OCI-LY1 (cell line): ENCODE results near the gene UTP25.
A peak's percentile ranks its signal among the peaks of the same experiment; 100 is the strongest.

ENCODE experiments used
- H2AFZ ChIP-seq: fragments of 200-600 bp; sonication (generic), shearing (Covaris generic); 2 replicates; pipeline ENCODE4 v1.6.0; 2014; ENCODE audit warnings: antibody characterized with exemption, mild to moderate bottlenecking, low read length
- H3F3A ChIP-seq: fragments of 200-600 bp; sonication (generic), shearing (Covaris generic); 2 replicates; pipeline ENCODE4 v1.6.0; 2014; ENCODE audit warnings: mild to moderate bottlenecking, antibody characterized with exemption, low read length, moderate library complexity; ENCODE audit not compliant: insufficient read depth
- H3K27ac ChIP-seq: fragments of 200-600 bp; sonication (generic); 2 replicates; pipeline ENCODE4 v1.5.1; 2014; ENCODE audit warnings: low read length, mixed run types, mild to moderate bottlenecking, low read depth; ENCODE audit not compliant: poor library complexity, severe bottlenecking
- H3K27me3 ChIP-seq: fragments of 200-600 bp; sonication (generic); 2 replicates; pipeline ENCODE4 v1.6.0; 2014; ENCODE audit warnings: antibody characterized with exemption, mild to moderate bottlenecking, low read length, moderate library complexity; ENCODE audit not compliant: insufficient read depth
- H3K36me3 ChIP-seq: fragments of 200-600 bp; sonication (generic); 2 replicates; pipeline ENCODE4 v1.6.1; 2014; ENCODE audit warnings: mild to moderate bottlenecking, antibody characterized with exemption, low read length, moderate library complexity, mixed read lengths; ENCODE audit not compliant: insufficient read depth
- H3K4me1 ChIP-seq: fragments of 200-600 bp; sonication (generic); 2 replicates; pipeline ENCODE4 v1.5.1; 2014; ENCODE audit warnings: mild to moderate bottlenecking, low read length, moderate library complexity; ENCODE audit not compliant: insufficient read depth, severe bottlenecking
- H3K4me2 ChIP-seq: fragments of 200-600 bp; sonication (generic), shearing (Covaris generic); 2 replicates; pipeline ENCODE4 v1.6.1; 2014; ENCODE audit warnings: low read length
- H3K4me3 ChIP-seq: fragments of 200-600 bp; sonication (generic); 2 replicates; pipeline ENCODE4 v1.5.1; 2014; ENCODE audit warnings: low read length, low read depth, mild to moderate bottlenecking, mixed read lengths; ENCODE audit not compliant: poor library complexity, severe bottlenecking
- H3K79me2 ChIP-seq: fragments of 200-600 bp; shearing (Covaris generic); 2 replicates; pipeline ENCODE4 v1.6.1; 2016; ENCODE audit warnings: mixed run types, low read length, mixed read lengths; ENCODE audit not compliant: insufficient read depth
- H3K9ac ChIP-seq: fragments of 200-600 bp; sonication (generic), shearing (Covaris generic); 2 replicates; pipeline ENCODE4 v1.6.1; 2014; ENCODE audit warnings: mild to moderate bottlenecking, low read length, mixed read lengths
- H3K9me2 ChIP-seq: fragments of 200-600 bp; sonication (generic), shearing (Covaris generic); 2 replicates; pipeline ENCODE4 v1.6.1; 2014; ENCODE audit warnings: low read depth, mild to moderate bottlenecking, low read length, mixed read lengths
- H3K9me3 ChIP-seq: fragments of 200-600 bp; shearing (Covaris generic); 2 replicates; pipeline ENCODE4 v1.6.1; 2014; ENCODE audit warnings: low read length, mixed read lengths
- H4K20me1 ChIP-seq: fragments of 200-600 bp; sonication (generic), shearing (Covaris generic); 2 replicates; pipeline ENCODE4 v1.6.0; 2016; ENCODE audit warnings: mild to moderate bottlenecking, low read length; ENCODE audit not compliant: insufficient read depth
- EZH2 ChIP-seq: fragments of 200-600 bp; sonication (generic), shearing (Covaris generic); IDR thresholded peaks from 2 replicates; pipeline ENCODE4 v1.8.0; 2017; ENCODE audit warnings: borderline replicate concordance, mixed run types, mild to moderate bottlenecking, antibody characterized with exemption, low read length, moderate library complexity, mixed read lengths
- TF ChIP-seq, protein P1 (sequence below): fragments of 200-600 bp; sonication (generic), shearing (Covaris generic); IDR thresholded peaks from 2 replicates; pipeline ENCODE4 v1.5.1; 2017; ENCODE audit warnings: mild to moderate bottlenecking, antibody characterized with exemption, low read length, moderate library complexity, mixed read lengths

Gene UTP25

DNA sequence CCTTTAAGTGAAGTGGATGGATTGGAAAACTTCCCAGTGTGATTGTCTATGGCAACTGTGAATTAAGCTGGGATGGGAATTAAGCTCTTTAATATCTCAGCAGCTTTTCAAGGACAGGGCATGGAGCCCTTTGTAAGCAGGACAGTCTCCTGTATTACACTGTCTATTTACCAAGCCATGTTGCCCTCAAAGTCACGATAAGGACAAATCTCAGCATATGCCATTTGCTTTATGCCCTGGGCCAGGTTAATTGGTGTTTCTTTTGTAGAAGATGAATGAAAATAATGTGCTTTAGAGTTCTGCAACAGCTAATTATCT is 17.6 kb downstream of the UTP25 start:
- H3K36me3 ChIP-seq = peaks cover 80% of the 10 kb centered on the region
- no peaks in the 10 kb centered on the region for H3K27me3 ChIP-seq
- no peaks in the 10 kb centered on the region for H3K9me2 ChIP-seq
- H3K4me1 ChIP-seq = no peaks in the 10 kb centered on the region
- no peaks in the 10 kb centered on the region for H3K79me2 ChIP-seq
- no peak overlapping the region for H3K9ac ChIP-seq
- no peak overlapping the region for H3K27ac ChIP-seq
- H4K20me1 ChIP-seq = no peaks in the 10 kb centered on the region
- H3K9me3 ChIP-seq = no peaks in the 10 kb centered on the region
- TF ChIP-seq, protein P1, sequence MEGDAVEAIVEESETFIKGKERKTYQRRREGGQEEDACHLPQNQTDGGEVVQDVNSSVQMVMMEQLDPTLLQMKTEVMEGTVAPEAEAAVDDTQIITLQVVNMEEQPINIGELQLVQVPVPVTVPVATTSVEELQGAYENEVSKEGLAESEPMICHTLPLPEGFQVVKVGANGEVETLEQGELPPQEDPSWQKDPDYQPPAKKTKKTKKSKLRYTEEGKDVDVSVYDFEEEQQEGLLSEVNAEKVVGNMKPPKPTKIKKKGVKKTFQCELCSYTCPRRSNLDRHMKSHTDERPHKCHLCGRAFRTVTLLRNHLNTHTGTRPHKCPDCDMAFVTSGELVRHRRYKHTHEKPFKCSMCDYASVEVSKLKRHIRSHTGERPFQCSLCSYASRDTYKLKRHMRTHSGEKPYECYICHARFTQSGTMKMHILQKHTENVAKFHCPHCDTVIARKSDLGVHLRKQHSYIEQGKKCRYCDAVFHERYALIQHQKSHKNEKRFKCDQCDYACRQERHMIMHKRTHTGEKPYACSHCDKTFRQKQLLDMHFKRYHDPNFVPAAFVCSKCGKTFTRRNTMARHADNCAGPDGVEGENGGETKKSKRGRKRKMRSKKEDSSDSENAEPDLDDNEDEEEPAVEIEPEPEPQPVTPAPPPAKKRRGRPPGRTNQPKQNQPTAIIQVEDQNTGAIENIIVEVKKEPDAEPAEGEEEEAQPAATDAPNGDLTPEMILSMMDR = no peak
- no peak for TF ChIP-seq EZH2
- H3K4me2 ChIP-seq = no peak overlapping the region
- H2AFZ ChIP-seq = no peak overlapping the region
- no peak overlapping the region for H3K4me3 ChIP-seq
- H3F3A ChIP-seq = no peaks in the 10 kb centered on the region

DNA sequence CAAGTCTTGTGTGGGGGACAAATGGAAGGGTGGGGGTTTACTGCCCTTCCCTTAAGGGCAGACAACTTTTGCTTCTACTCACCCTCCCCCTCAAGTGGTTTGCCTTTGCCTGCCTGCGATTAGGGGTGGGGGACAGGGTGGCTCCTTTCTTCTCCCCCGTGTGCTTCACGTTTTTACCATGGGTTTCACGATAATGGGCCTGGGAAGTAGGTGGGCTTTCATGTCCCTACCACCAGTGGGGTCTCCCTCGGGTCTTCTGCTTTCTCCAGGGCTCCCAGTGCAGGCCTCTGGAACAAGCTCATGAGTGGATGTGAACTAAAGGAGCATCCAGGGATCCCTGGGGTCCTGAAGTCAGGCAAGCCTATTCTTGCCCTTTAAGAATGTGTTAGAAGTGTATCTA is 21.6 kb downstream of the UTP25 start:
- H3K4me1 ChIP-seq = no peaks in the 10 kb centered on the region
- no peaks in the 10 kb centered on the region for H4K20me1 ChIP-seq
- no peaks in the 10 kb centered on the region for H3K79me2 ChIP-seq
- no peak overlapping the region for H2AFZ ChIP-seq
- H3K9me3 ChIP-seq = no peaks in the 10 kb centered on the region
- H3K9me2 ChIP-seq = no peaks in the 10 kb centered on the region
- H3K36me3 ChIP-seq = peaks cover 79% of the 10 kb centered on the region
- no peak overlapping the region for H3K4me2 ChIP-seq
- H3K4me3 ChIP-seq = no peak overlapping the region
- no peaks in the 10 kb centered on the region for H3K27me3 ChIP-seq
- TF ChIP-seq, protein P1 = no peak
- TF ChIP-seq EZH2 = no peak
- H3K27ac ChIP-seq = no peak overlapping the region
- no peaks in the 10 kb centered on the region for H3F3A ChIP-seq
- H3K9ac ChIP-seq = no peak overlapping the region

DNA sequence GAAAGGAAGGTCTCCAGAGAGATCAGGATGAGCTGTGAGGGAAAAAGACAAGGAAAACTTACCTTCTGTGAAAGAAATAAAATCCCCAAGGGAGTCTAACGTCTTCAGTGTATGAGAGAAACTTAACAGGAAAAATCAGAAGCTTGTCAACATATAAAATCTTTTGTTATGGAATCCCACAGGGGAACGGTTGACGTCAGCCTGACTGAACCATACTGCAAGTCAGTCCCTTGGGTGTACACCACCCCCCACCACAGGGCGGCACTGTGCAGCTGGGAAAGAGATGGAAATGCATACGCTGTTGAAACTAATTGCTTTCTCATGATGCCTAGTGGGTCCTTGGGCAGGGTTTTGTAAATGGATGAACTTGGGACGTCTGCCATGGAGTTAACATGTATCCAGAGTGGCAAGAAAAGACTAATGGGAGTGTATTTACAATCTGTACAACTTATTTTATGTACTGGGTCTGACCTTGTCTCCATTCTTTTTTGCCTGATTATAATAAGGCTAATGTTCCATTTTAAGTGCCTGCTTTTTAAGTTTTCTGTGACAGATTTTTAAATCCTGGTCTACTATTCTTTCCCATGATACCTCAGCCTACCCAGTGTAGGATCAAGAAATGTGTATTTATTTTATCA is 22.7 kb downstream of the UTP25 start:
- Histone ChIP-seq H2AFZ (no peak overlapping the region), H3K79me2 (no peaks in the 10 kb centered on the region), H3K36me3 (peaks cover 73% of the 10 kb centered on the region), H4K20me1 (no peaks in the 10 kb centered on the region), H3K27ac (no peak overlapping the region), H3F3A (no peaks in the 10 kb centered on the region), H3K9me2 (no peaks in the 10 kb centered on the region), H3K4me3 (no peak overlapping the region), H3K4me2 (no peak overlapping the region), H3K9ac (no peak overlapping the region), H3K27me3 (no peaks in the 10 kb centered on the region), H3K4me1 (no peaks in the 10 kb centered on the region), H3K9me3 (no peaks in the 10 kb centered on the region)
- TF ChIP-seq, protein P1 = peak; percentile 74
- TF ChIP-seq EZH2 = no peak
